IMR-90 (cell line): ENCODE data around the gene OPA3. TPM values are rescaled to one million over a fixed set of nuclear protein-coding genes. Genes with fewer than 3 reads are reported as not detected.

Source experiments
- ATAC-seq: fragments of 200-7000 bp; cut with Tn5 transposase; 2 replicates; pipeline ENCODE4 v1.9.1; 2020; ENCODE audit warnings: low read depth, mild to moderate bottlenecking, moderate library complexity
- BruUV-seq: library from RNA; stranded (reverse); fragments of 400-500 nt; replicated peaks from 2 replicates; lab custom pipeline; 2021; lab: Mats Ljungman, UMichigan
- CTCF ChIA-PET: fragments of 300-600 bp; formaldehyde crosslinking; extraction: SDS; loops from one replicate; lab custom pipeline; 2021; ENCODE audit warnings: antibody characterized with exemption; lab: Yijun Ruan, JAX
- POLR2A ChIA-PET: fragments of 300-600 bp; sonication (Branson Sonifier 250); formaldehyde crosslinking; loops from one replicate; lab custom pipeline; 2022; ENCODE audit warnings: antibody characterized with exemption; ENCODE audit not compliant: unreplicated experiment; lab: Charles Lee
- DNase-seq: peaks from one replicate; pipeline ENCODE4 v3.0.0; 2013
- H2AFZ ChIP-seq: replicated peaks from 2 replicates; pipeline ENCODE3; 2013; ENCODE audit warnings: low read length, mild to moderate bottlenecking; ENCODE audit not compliant: poor library complexity
- H2AK5ac ChIP-seq: 2 replicates; pipeline ENCODE4 v1.6.1; 2013; ENCODE audit warnings: low read depth, low read length, inconsistent platforms
- H2AK9ac ChIP-seq: replicated peaks from 2 replicates; pipeline ENCODE3; 2013; ENCODE audit warnings: mild to moderate bottlenecking, low read depth, low read length, moderate library complexity; ENCODE audit not compliant: poor library complexity
- H2BK120ac ChIP-seq: 2 replicates; pipeline ENCODE4 v1.6.1; 2013; ENCODE audit warnings: low read depth, low read length, inconsistent platforms
- H2BK15ac ChIP-seq: 3 replicates; pipeline ENCODE4 v1.6.1; 2013; ENCODE audit warnings: low read depth, low read length, inconsistent platforms
- H2BK20ac ChIP-seq: 2 replicates; pipeline ENCODE4 v1.6.1; 2013; ENCODE audit warnings: low read depth, mild to moderate bottlenecking, inconsistent platforms, low read length, moderate library complexity
- H2BK5ac ChIP-seq: 2 replicates; pipeline ENCODE4 v1.6.1; 2013; ENCODE audit warnings: mild to moderate bottlenecking, low read depth, low read length, inconsistent platforms; ENCODE audit not compliant: poor library complexity, severe bottlenecking
- H3K14ac ChIP-seq: replicated peaks from 2 replicates; pipeline ENCODE4 v1.6.1; 2013; ENCODE audit warnings: low read depth, low read length, inconsistent platforms
- H3K18ac ChIP-seq: 2 replicates; pipeline ENCODE4 v1.6.1; 2013; ENCODE audit warnings: low read depth, low read length, control low read depth
- H3K23ac ChIP-seq: 2 replicates; pipeline ENCODE4 v1.6.1; 2013; ENCODE audit warnings: low read depth, low read length, inconsistent platforms
- H3K27ac ChIP-seq: 2 replicates; pipeline ENCODE4 v1.5.1; 2013; ENCODE audit warnings: mild to moderate bottlenecking, control low read depth, low read length; ENCODE audit not compliant: insufficient read depth
- H3K27me3 ChIP-seq: 2 replicates; pipeline ENCODE4 v1.6.1; 2013; ENCODE audit warnings: low read length; ENCODE audit not compliant: control insufficient read depth, insufficient read depth
- H3K36me3 ChIP-seq: 2 replicates; pipeline ENCODE4 v1.6.1; 2013; ENCODE audit warnings: low read length, mixed read lengths; ENCODE audit not compliant: control insufficient read depth, insufficient read depth
- H3K4ac ChIP-seq: 2 replicates; pipeline ENCODE4 v1.6.1; 2013; ENCODE audit warnings: low read depth, low read length, inconsistent platforms
- H3K4me1 ChIP-seq: 2 replicates; pipeline ENCODE4 v1.6.1; 2013; ENCODE audit warnings: low read length, mixed read lengths; ENCODE audit not compliant: control insufficient read depth, insufficient read depth
- H3K4me2 ChIP-seq: 2 replicates; pipeline ENCODE4 v1.6.1; 2013; ENCODE audit warnings: low read depth, mild to moderate bottlenecking, control low read depth, low read length, moderate library complexity
- H3K4me3 ChIP-seq: 2 replicates; pipeline ENCODE4 v1.5.1; 2013; ENCODE audit warnings: low read depth, mild to moderate bottlenecking, control low read depth, low read length, moderate library complexity; ENCODE audit not compliant: insufficient read depth
- H3K56ac ChIP-seq: 2 replicates; pipeline ENCODE4 v1.6.1; 2013; ENCODE audit warnings: low read length, inconsistent platforms; ENCODE audit not compliant: insufficient read depth; ENCODE audit errors: extremely low read depth
- H3K79me1 ChIP-seq, 2 experiments: 2 replicates each; pipeline ENCODE4 v1.6.1; 2013; ENCODE audit warnings: low read length in 2 of 2, inconsistent platforms in 1 of 2, low read depth in 1 of 2
- H3K9ac ChIP-seq: 2 replicates; pipeline ENCODE4 v1.6.1; 2013; ENCODE audit warnings: low read depth, low read length, control low read depth
- H3K9me1 ChIP-seq: 2 replicates; pipeline ENCODE4 v1.6.1; 2013; ENCODE audit warnings: low read length, inconsistent platforms; ENCODE audit not compliant: insufficient read depth
- H3K9me3 ChIP-seq: 2 replicates; pipeline ENCODE4 v1.6.1; 2013; ENCODE audit warnings: low read length; ENCODE audit not compliant: control insufficient read depth, insufficient read depth
- H4K20me1 ChIP-seq: 2 replicates; pipeline ENCODE4 v1.6.1; 2013; ENCODE audit warnings: low read length, inconsistent platforms; ENCODE audit not compliant: insufficient read depth
- H4K5ac ChIP-seq: 2 replicates; pipeline ENCODE4 v1.6.1; 2013; ENCODE audit warnings: mild to moderate bottlenecking, low read depth, low read length, control low read depth
- H4K8ac ChIP-seq, 2 experiments: 2 replicates each; pipeline ENCODE4 v1.6.1; 2013; ENCODE audit warnings: low read depth in 2 of 2, low read length in 2 of 2, control low read depth in 1 of 2, inconsistent platforms in 1 of 2
- H4K91ac ChIP-seq: 2 replicates; pipeline ENCODE4 v1.6.1; 2013; ENCODE audit warnings: low read depth, low read length, inconsistent platforms; ENCODE audit not compliant: insufficient read depth
- ELK1 ChIP-seq: fragments of 150-350 bp; IDR thresholded peaks from 2 replicates; pipeline ENCODE4 v1.6.1; 2016; ENCODE audit warnings: low read depth, mild to moderate bottlenecking, low read length, moderate library complexity, borderline replicate concordance
- WGBS, 2 experiments: methylation state at CpG; one replicate each; pipeline versions ENCODE4 v1.1.5 to v1.1.7; 2013; ENCODE audit warnings: missing lambda C conversion rate in 2 of 2; ENCODE audit not compliant: insufficient read length in 1 of 2; ENCODE audit errors: extremely low coverage in 2 of 2; 5-methylcytosine and 5-hydroxymethylcytosine counted together
- dilution Hi-C: fragments of 300-500 bp; cut with HindIII; formaldehyde crosslinking; loops from one replicate; pipeline ENCODE4 v1.14.3; 2018; ENCODE audit warnings: low sequenced_read_pairs; ENCODE audit not compliant: unreplicated experiment
- in situ Hi-C: fragments of 300-500 bp; cut with MboI; formaldehyde crosslinking; loops from 3 replicates; pipeline ENCODE4 v1.14.3; 2019; ENCODE audit warnings: low sequenced_read_pairs, inconsistent platforms, mixed read lengths
- intact Hi-C: fragments of 100-400 bp; cut with micrococcal nuclease; formaldehyde crosslinking; loops from 2 replicates; pipeline ENCODE4 v1.10.0; 2022
- polyA plus RNA-seq, 3 experiments: library from polyadenylated mRNA; depleted of rRNA; stranded (reverse); fragments of >200 nt; gene quantifications; 2 replicates each; pipeline ENCODE4 v1.2.3, GENCODE V29; 2012; ENCODE audit warnings: low replicate concordance in 1 of 3
- total RNA-seq: library from RNA; depleted of rRNA; stranded (reverse); fragments of >200 nt; gene quantifications from 2 replicates; pipeline ENCODE4 v1.2.3, GENCODE V29; 2012

Gene OPA3
- total and polyA plus RNA-seq, 2 of the 4 experiments (the other 2 are of a cell fraction) = 5.2 to 9.6 TPM

GRCh38 chr19:45531349-45531748, 53.3 kb downstream of the OPA3 start:
- H4K91ac ChIP-seq = no peak overlapping the region
- no peak overlapping the region for H3K18ac ChIP-seq
- no peak overlapping the region for H3K9ac ChIP-seq
- H3K4me2 ChIP-seq = no peak overlapping the region
- no peak overlapping the region for H2AFZ ChIP-seq
- dilution Hi-C loops (no loop called here), intact Hi-C loops (no loop called here), in situ Hi-C loops (no loop called here)
- H3K4me3 ChIP-seq = no peak overlapping the region
- H2BK20ac ChIP-seq = no peak overlapping the region
- H3K56ac ChIP-seq = no peak overlapping the region
- no peak overlapping the region for H2BK15ac ChIP-seq
- H3K23ac ChIP-seq = no peak overlapping the region
- WGBS, 2 experiments = no CpG with 5 or more reads among the region's 1 CpG
- H3K27me3 ChIP-seq = no peaks in the 10 kb centered on the region
- H2BK5ac ChIP-seq = no peak overlapping the region
- H4K20me1 ChIP-seq = peaks cover 18% of the 10 kb centered on the region
- ChIA-PET POLR2A (no interaction called here), CTCF (no interaction called here)
- ATAC-seq (no peak), DNase-seq (no peak)
- no TSS peak for BruUV-seq
- H3K4me1 ChIP-seq = peaks cover 2% of the 10 kb centered on the region; the same call in 1 of the 2 replicates
- no peak overlapping the region for H4K8ac ChIP-seq
- peaks cover 7% of the 10 kb centered on the region for H3K9me3 ChIP-seq
- H3K4ac ChIP-seq = no peak overlapping the region
- no peak overlapping the region for H2BK120ac ChIP-seq
- TF ChIP-seq ELK1 = no peak
- H3K79me1 ChIP-seq = peaks cover 6 to 11% of the 10 kb centered on the region in 2 experiments; a peak in 2 of 4 replicates
- H3K27ac ChIP-seq = no peak overlapping the region
- H3K9me1 ChIP-seq = 0 out of 2 replicates have a peak, but pooled peaks cover 4% of the 10 kb centered on the region
- no peak overlapping the region for H4K5ac ChIP-seq
- H2AK9ac ChIP-seq = no peak overlapping the region
- H2AK5ac ChIP-seq = no peak overlapping the region
- H3K36me3 ChIP-seq = peaks cover 13% of the 10 kb centered on the region
- no peak overlapping the region for H3K14ac ChIP-seq
